ENCODE measurements around the gene C10orf90. TPM values are rescaled to one million over a fixed set of nuclear protein-coding genes. Genes with fewer than 3 reads are reported as not detected.

The C10orf90 gene
- total and polyA plus RNA-seq, 2 of the 8 experiments (the other 6 are each of a cell fraction or from before 2014, with no cell fraction given), result 0.21 TPM; not detected in 1

DNA sequence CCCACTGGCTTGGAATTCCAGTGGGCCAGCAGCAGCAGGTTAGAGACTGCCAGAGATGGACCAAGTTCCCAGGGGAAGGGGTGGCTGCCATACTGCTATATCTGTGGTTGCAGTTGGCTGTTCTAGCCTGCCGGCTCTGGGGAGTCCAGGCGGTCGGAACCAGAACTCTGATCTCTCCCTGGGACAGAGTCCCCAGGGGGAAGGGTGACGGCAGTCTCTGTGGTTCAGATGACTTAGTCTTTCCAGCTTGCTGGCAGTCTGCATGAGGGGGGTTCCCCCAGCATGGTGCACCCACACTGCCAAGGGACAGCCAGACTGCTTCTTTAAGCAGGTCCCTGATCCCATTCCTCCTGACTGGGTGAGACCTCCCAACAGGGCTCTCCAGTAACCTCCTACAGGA, 82.5 kb downstream of the C10orf90 start:
- H4K20me1 ChIP-seq (replicated peaks in 1 of 2; ENCODE audit: control insufficient read depth in 1 of 2, insufficient read depth in 2 of 2, low read length in 2 of 2), result no peaks in the 10 kb centered on the region
- H3K27ac ChIP-seq (ENCODE audit: low read depth, low read length), result no peak overlapping the region
- no peak overlapping the region for H2AK5ac ChIP-seq (ENCODE audit: low read depth, low read length)
- H3K56ac ChIP-seq (replicated peaks; ENCODE audit: insufficient read length, low read depth, low read length), result no peak overlapping the region
- H3K4me2 ChIP-seq (ENCODE audit: insufficient read depth in 1 of 2, low read depth in 2 of 2, low read length in 2 of 2), result no peak overlapping the region
- WGBS, 2 experiments (ENCODE audit: extremely low coverage in 1 of 2, insufficient coverage in 1 of 2, insufficient read length in 1 of 2, insufficient replicate concordance in 2 of 2, low coverage in 1 of 2, low lambda C conversion rate in 2 of 2, missing lambda C conversion rate in 1 of 2), result 89% methylated on average over 4 of the region's 4 CpGs; no CpG with 5 or more reads in 1 of the 2 experiments
- no peak overlapping the region for H2BK120ac ChIP-seq (replicated peaks; ENCODE audit: low read depth, low read length)
- no peak overlapping the region for H4K8ac ChIP-seq (ENCODE audit: extremely low read depth, insufficient read depth, low read length)
- H3K27me3 ChIP-seq (replicated peaks in 1 of 4; ENCODE audit: control insufficient read depth in 3 of 4, extremely low read depth in 1 of 4, insufficient read depth in 3 of 4, low read length in 3 of 4), result no peaks in the 10 kb centered on the region
- H3K14ac ChIP-seq (ENCODE audit: insufficient read length), result no peak overlapping the region
- H3K4ac ChIP-seq (replicated peaks; ENCODE audit: insufficient read length, low read depth, low read length), result no peak overlapping the region
- ChIA-PET CTCF (ENCODE audit: partially characterized antibody) (no interaction called here), POLR2A (ENCODE audit: partially characterized antibody) (interaction anchor here (0.6 kb wide), 1 partner anchor 1075 kb away, joined by 3 read pairs; no protein-coding TSS in a partner anchor)
- no peaks in the 10 kb centered on the region for H3K79me1 ChIP-seq (ENCODE audit: low read depth, low read length)
- no peak for TF ChIP-seq MAFK (IDR thresholded peaks at IDR 0.05; ENCODE audit: low read depth, low read length)
- TF ChIP-seq NRF1 (IDR thresholded peaks at IDR 0.05; ENCODE audit: low read depth, low read length), result no peak
- TF ChIP-seq RXRA (IDR thresholded peaks at IDR 0.05; ENCODE audit: insufficient read depth, low read depth, low read length), result no peak
- TF ChIP-seq RNF2 (IDR thresholded peaks at IDR 0.05; ENCODE audit: borderline replicate concordance, low read depth, low read length, missing control alignments, poor library complexity, severe bottlenecking), result no peak
- no peak for TF ChIP-seq CREB1 (IDR thresholded peaks at IDR 0.05)
- no peak for TF ChIP-seq RFX5 (IDR thresholded peaks at IDR 0.05; ENCODE audit: borderline replicate concordance, low read depth, low read length)
- no peak for TF ChIP-seq BCL11A (IDR thresholded peaks at IDR 0.05; ENCODE audit: low read depth in 2 of 2, low read length in 2 of 2)
- TF ChIP-seq KDM1A (IDR thresholded peaks at IDR 0.05; ENCODE audit: borderline replicate concordance, low read length), result no peak
- TF ChIP-seq CEBPB (IDR thresholded peaks at IDR 0.05; ENCODE audit: low read depth, low read length), result no peak
- no peak for TF ChIP-seq SIRT6 (IDR thresholded peaks at IDR 0.05; ENCODE audit: low read length)
- no peak for TF ChIP-seq CHD2 (IDR thresholded peaks at IDR 0.05; ENCODE audit: low read length)
- no peak for TF ChIP-seq TBP (IDR thresholded peaks at IDR 0.05; ENCODE audit: low read depth, low read length)
- no peak for TF ChIP-seq HDAC6 (IDR thresholded peaks at IDR 0.05; ENCODE audit: low read depth, low read length)
- DNase-seq (ENCODE audit: low read depth in 1 of 2, low spot score in 2 of 2) (no peak), FAIRE-seq (no peak)
- H4K5ac ChIP-seq (ENCODE audit: insufficient read length, low read depth, low read length), result no peak overlapping the region
- H2BK5ac ChIP-seq (ENCODE audit: low read depth, low read length), result no peak overlapping the region
- H3K36me3 ChIP-seq (ENCODE audit: control insufficient read depth in 2 of 4, insufficient read depth in 4 of 4, low read length in 3 of 4), result no peaks in the 10 kb centered on the region
- no peak overlapping the region for H3K23ac ChIP-seq (ENCODE audit: insufficient read length)
- no peak overlapping the region for H3K9ac ChIP-seq (replicated peaks in 1 of 4; ENCODE audit: extremely low read depth in 1 of 4, low read depth in 3 of 4, low read length in 3 of 4)
- no peak overlapping the region for H2BK20ac ChIP-seq (ENCODE audit: low read length)
- peak overlapping the region; percentile 20; the same call in 1 of the 2 replicates for H2AFZ ChIP-seq (ENCODE audit: low read length)
- no peak overlapping the region for H2BK12ac ChIP-seq (ENCODE audit: low read depth, low read length)
- no peak overlapping the region for H3K4me3 ChIP-seq (ENCODE audit: extremely low read depth in 1 of 4, insufficient read depth in 2 of 4, low read depth in 3 of 4, low read length in 4 of 4)
- no peak overlapping the region for H3K18ac ChIP-seq (ENCODE audit: extremely low read depth, low read length)
- H4K91ac ChIP-seq (replicated peaks; ENCODE audit: insufficient read length, low read length), result no peak overlapping the region
- H3K79me2 ChIP-seq (ENCODE audit: control insufficient read depth in 1 of 2, insufficient read depth in 2 of 2, low read length in 2 of 2), result no peaks in the 10 kb centered on the region
- H3K23me2 ChIP-seq (ENCODE audit: low read depth, low read length), result no peaks in the 10 kb centered on the region
- no peaks in the 10 kb centered on the region for H3K9me3 ChIP-seq (ENCODE audit: insufficient read depth in 2 of 2, low read depth in 1 of 2, low read length in 1 of 2)
- H3K4me1 ChIP-seq (replicated peaks in 1 of 4; ENCODE audit: control insufficient read depth in 3 of 4, insufficient read depth in 4 of 4, low read length in 3 of 4), result peaks cover 0 to 8% (median 6%) of the 10 kb centered on the region in 4 experiments; a peak in 5 of 7 replicates
- no peak overlapping the region for H2BK15ac ChIP-seq (ENCODE audit: low read length)

Data from H1 (cell line).